Measurements from ENCODE around the gene NOTCH1. TPM values are rescaled to one million over a fixed set of nuclear protein-coding genes. Genes with fewer than 3 reads are reported as not detected.

Gene NOTCH1
- total RNA-seq, 2 experiments from 2014 or later: 17.6 to 17.9 TPM

- Histone ChIP-seq H3K36me3 (ENCODE audit: insufficient read depth, low read length) (no peaks in the 10 kb centered on the region), H3K79me2 (ENCODE audit: insufficient read depth, low read depth, low read length) (no peaks in the 10 kb centered on the region), H3K9me3 (ENCODE audit: low read length) (no peaks in the 10 kb centered on the region), H3K4me2 (ENCODE audit: low read length) (no peak overlapping the region), H3K27ac (ENCODE audit: low read depth, low read length, poor library complexity, severe bottlenecking) (no peak overlapping the region), H2AFZ (ENCODE audit: low read length) (no peak overlapping the region), H3K4me1 (ENCODE audit: insufficient read depth, low read length, poor library complexity, severe bottlenecking) (no peaks in the 10 kb centered on the region), H4K20me1 (ENCODE audit: insufficient read depth, low read length) (no peaks in the 10 kb centered on the region), H3K9me2 (ENCODE audit: insufficient read depth, low read length) (no peaks in the 10 kb centered on the region), H3K4me3 (ENCODE audit: low read depth, low read length, poor library complexity, severe bottlenecking) (no peak overlapping the region)
- intact Hi-C loops (cut with micrococcal nuclease; ENCODE audit: unreplicated experiment): no loop called here
- ChIA-PET CTCF (ENCODE audit: unreplicated experiment) (no interaction called here), POLR2A (no interaction called here)
- no TSS peak for BruUV-seq (replicated peaks)
- TF ChIP-seq EZH2phosphoT487 (IDR thresholded peaks at IDR 0.05; ENCODE audit: borderline replicate concordance, low read depth, low read length): no peak
- TF ChIP-seq CTCF (conservative IDR thresholded peaks at IDR 0.05; ENCODE audit: low read length): no peak
- DNase-seq (ENCODE audit: low spot score): no peak
Measured at GRCh38 chr9:136569526-136570148, 23.8 kb upstream of the NOTCH1 start.

GRCh38 chr9:136568288-136569081, 22.6 kb upstream of the NOTCH1 start:
- Histone ChIP-seq H3K4me1 (ENCODE audit: insufficient read depth, low read length, poor library complexity, severe bottlenecking) (no peaks in the 10 kb centered on the region), H3K27ac (ENCODE audit: low read depth, low read length, poor library complexity, severe bottlenecking) (no peak overlapping the region), H2AFZ (ENCODE audit: low read length) (no peak overlapping the region), H3K79me2 (ENCODE audit: insufficient read depth, low read depth, low read length) (no peaks in the 10 kb centered on the region), H3K4me3 (ENCODE audit: low read depth, low read length, poor library complexity, severe bottlenecking) (no peak overlapping the region), H3K9me2 (ENCODE audit: insufficient read depth, low read length) (no peaks in the 10 kb centered on the region), H4K20me1 (ENCODE audit: insufficient read depth, low read length) (no peaks in the 10 kb centered on the region), H3K4me2 (ENCODE audit: low read length) (no peak overlapping the region), H3K36me3 (ENCODE audit: insufficient read depth, low read length) (no peaks in the 10 kb centered on the region), H3K9me3 (ENCODE audit: low read length) (no peaks in the 10 kb centered on the region)
- POLR2A ChIA-PET: no interaction called here
- CTCF ChIA-PET (ENCODE audit: unreplicated experiment): no interaction called here
- DNase-seq (ENCODE audit: low spot score): no peak
- no TSS peak for BruUV-seq (replicated peaks)
- no peak for TF ChIP-seq EZH2phosphoT487 (IDR thresholded peaks at IDR 0.05; ENCODE audit: borderline replicate concordance, low read depth, low read length)
- no peak for TF ChIP-seq CTCF (conservative IDR thresholded peaks at IDR 0.05; ENCODE audit: low read length)
- intact Hi-C loops (cut with micrococcal nuclease; ENCODE audit: unreplicated experiment): no loop called here
